ENCODE results near the gene NEO1. TPM values are rescaled to one million over a fixed set of nuclear protein-coding genes. Genes with fewer than 3 reads are reported as not detected.

Gene NEO1
- total and polyA plus RNA-seq, 9 of the 15 experiments (the other 6 are each of a cell fraction or from before 2014, with no cell fraction given): 0.08 to 1.7 (median 0.48) TPM

DNA sequence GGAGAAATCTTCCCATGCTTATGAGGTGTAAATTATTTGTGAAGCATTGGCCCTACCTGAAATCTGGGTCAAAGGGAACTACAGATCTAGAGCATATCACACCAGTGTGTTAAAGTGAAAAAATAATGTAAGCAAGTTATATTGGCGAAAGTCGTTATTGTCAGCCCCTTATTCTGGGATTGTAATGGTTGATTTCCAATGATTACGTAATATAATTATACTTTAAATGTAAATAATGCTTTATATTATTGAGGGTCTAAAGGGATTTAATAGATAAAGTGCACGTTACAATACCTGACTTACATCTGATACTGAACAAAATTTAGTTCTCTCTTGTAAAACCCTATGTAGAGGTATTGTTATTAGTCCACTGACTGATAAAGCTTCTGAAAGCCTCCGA, 101.2 kb downstream of the NEO1 start:
- WGBS (ENCODE audit: insufficient coverage, low coverage, missing lambda C conversion rate): 1% methylated on average over 5 of the region's 5 CpGs

DNA sequence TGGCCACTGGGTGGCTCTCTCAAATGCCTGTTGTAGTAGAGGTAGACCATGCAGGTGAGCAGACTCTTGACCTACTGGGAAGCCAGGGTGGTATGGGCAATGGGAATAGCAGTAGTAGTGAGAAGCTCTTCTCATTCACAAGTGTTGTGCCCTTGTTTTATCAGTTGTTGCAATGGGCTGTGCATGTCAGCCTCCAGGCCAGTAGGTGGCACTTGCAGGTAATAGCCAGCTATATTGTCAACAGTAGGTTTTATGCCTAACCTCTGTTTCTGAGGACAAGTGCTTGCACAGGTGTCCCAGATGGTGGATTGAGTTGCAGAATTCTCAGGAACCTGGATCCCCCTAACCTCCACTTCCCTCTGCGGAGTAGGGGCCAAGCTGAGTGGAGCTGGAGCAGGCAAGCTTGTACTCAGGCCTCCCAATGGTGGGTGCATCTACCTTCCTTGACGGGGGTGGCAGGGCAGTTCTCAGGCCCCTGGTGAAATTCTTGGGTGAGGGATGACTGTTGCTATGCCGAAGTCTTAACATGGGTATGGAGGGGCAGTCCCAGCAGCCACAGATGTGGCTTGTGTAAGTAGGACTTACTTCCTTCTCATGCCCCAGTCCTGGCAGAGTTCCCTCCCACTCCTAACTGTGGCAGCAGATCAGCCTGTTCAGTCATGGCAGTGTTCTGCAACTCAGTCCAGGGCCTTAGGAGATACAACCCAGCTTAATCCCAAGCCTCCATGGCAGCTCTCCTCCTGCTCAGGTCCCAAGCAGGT, 104.3 kb downstream of the NEO1 start:
- 5% methylated on average over 3 of the region's 3 CpGs for WGBS (ENCODE audit: insufficient coverage, low coverage, missing lambda C conversion rate)
- no peak overlapping the region for H3K27ac ChIP-seq (ENCODE audit: extremely low read depth, low read depth, low read length)
- no peaks in the 10 kb centered on the region for H3K79me2 ChIP-seq (ENCODE audit: control insufficient read depth, insufficient read depth, low read length)
- H3K9me3 ChIP-seq (replicated peaks; ENCODE audit: control insufficient read depth, insufficient read depth, low read depth, low read length): 0 out of 2 replicates have a peak, but pooled peaks cover 2% of the 10 kb centered on the region
- H3K4me1 ChIP-seq (replicated peaks in 1 of 2; ENCODE audit: control insufficient read depth in 2 of 2, insufficient read depth in 2 of 2, low read length in 2 of 2): no peaks in the 10 kb centered on the region
- H3K4me3 ChIP-seq: no peak overlapping the region
- H3K36me3 ChIP-seq (ENCODE audit: control insufficient read depth, insufficient read depth, low read length): no peaks in the 10 kb centered on the region
- DNase-seq (ENCODE audit: extremely low read depth in 1 of 4, low spot score in 3 of 4) (no peak), ATAC-seq (no peak), FAIRE-seq (no peak)
- no peak overlapping the region for H3K9ac ChIP-seq (ENCODE audit: insufficient read depth in 1 of 2, low read depth in 2 of 2, low read length in 2 of 2)
- no peaks in the 10 kb centered on the region for H3K9me1 ChIP-seq (ENCODE audit: control insufficient read depth, insufficient read depth, low read length)
- H3K27me3 ChIP-seq (ENCODE audit: control insufficient read depth in 2 of 2, insufficient read depth in 2 of 2, low read length in 2 of 2): no peaks in the 10 kb centered on the region
- ChIA-PET CTCF (ENCODE audit: low intra/inter-chr PET ratio) (no interaction called here), POLR2A (no interaction called here)
- no peak overlapping the region for H3K4me2 ChIP-seq (ENCODE audit: insufficient read depth, low read length)
- BruUV-seq (replicated peaks): no TSS peak
- intact Hi-C loops (cut with micrococcal nuclease): no loop called here
- H2AFZ ChIP-seq (ENCODE audit: low read depth, low read length): no peak overlapping the region
- in situ Hi-C loops (cut with MboI): no loop called here
- no peaks in the 10 kb centered on the region for H4K20me1 ChIP-seq (replicated peaks; ENCODE audit: control insufficient read depth, insufficient read depth, low read length)
- TF ChIP-seq E4F1 (CRISPR knock-in tag; IDR thresholded peaks at IDR 0.05; ENCODE audit: borderline replicate concordance) (no peak), ZBTB49 (CRISPR knock-in tag; IDR thresholded peaks at IDR 0.05; ENCODE audit: borderline replicate concordance) (no peak), RNF2 (IDR thresholded peaks at IDR 0.05) (no peak), MYNN (IDR thresholded peaks at IDR 0.05) (no peak), MYNN (CRISPR knock-in tag; IDR thresholded peaks at IDR 0.05) (no peak), ZNF282 (CRISPR knock-in tag; IDR thresholded peaks at IDR 0.05) (no peak), NFXL1 (CRISPR knock-in tag; IDR thresholded peaks at IDR 0.05) (no peak), ZNF165 (CRISPR knock-in tag; IDR thresholded peaks at IDR 0.05; ENCODE audit: borderline replicate concordance) (no peak)

More for the DNA sequence above, 101.2 kb downstream of the NEO1 start:
- Histone ChIP-seq H3K4me2 (ENCODE audit: insufficient read depth, low read length) (no peak overlapping the region), H4K20me1 (replicated peaks; ENCODE audit: control insufficient read depth, insufficient read depth, low read length) (no peaks in the 10 kb centered on the region), H3K36me3 (ENCODE audit: control insufficient read depth, insufficient read depth, low read length) (no peaks in the 10 kb centered on the region), H3K4me3 (no peak overlapping the region), H3K9me3 (replicated peaks; ENCODE audit: control insufficient read depth, insufficient read depth, low read depth, low read length) (0 out of 2 replicates have a peak, but pooled peaks cover 2% of the 10 kb centered on the region), H3K27ac (ENCODE audit: extremely low read depth, low read depth, low read length) (no peak overlapping the region), H2AFZ (ENCODE audit: low read depth, low read length) (no peak overlapping the region), H3K4me1 (replicated peaks in 1 of 2; ENCODE audit: control insufficient read depth in 2 of 2, insufficient read depth in 2 of 2, low read length in 2 of 2) (no peaks in the 10 kb centered on the region), H3K27me3 (ENCODE audit: control insufficient read depth in 2 of 2, insufficient read depth in 2 of 2, low read length in 2 of 2) (no peaks in the 10 kb centered on the region), H3K9me1 (ENCODE audit: control insufficient read depth, insufficient read depth, low read length) (no peaks in the 10 kb centered on the region), H3K9ac (ENCODE audit: insufficient read depth in 1 of 2, low read depth in 2 of 2, low read length in 2 of 2) (no peak overlapping the region), H3K79me2 (ENCODE audit: control insufficient read depth, insufficient read depth, low read length) (no peaks in the 10 kb centered on the region)
- ChIA-PET CTCF (ENCODE audit: low intra/inter-chr PET ratio) (no interaction called here), POLR2A (no interaction called here)
- no TSS peak for BruUV-seq (replicated peaks)
- intact Hi-C loops (cut with micrococcal nuclease) (no loop called here), in situ Hi-C loops (cut with MboI) (no loop called here)
- FAIRE-seq (no peak), DNase-seq (ENCODE audit: extremely low read depth in 1 of 4, low spot score in 3 of 4) (no peak), ATAC-seq (no peak)
- TF ChIP-seq MBD2 (IDR thresholded peaks at IDR 0.05; ENCODE audit: borderline replicate concordance, low read depth) (no peak), CHD1 (IDR thresholded peaks at IDR 0.05; ENCODE audit: low read length) (no peak), CEBPG (CRISPR knock-in tag; IDR thresholded peaks at IDR 0.05) (no peak), CEBPG (tag; conservative IDR thresholded peaks at IDR 0.05 in 1 of 2, IDR thresholded peaks at IDR 0.05 in 1 of 2) (peak in 1 of 2 experiments; percentile 59; a peak in 2 of 4 replicates), ZNF23 (CRISPR knock-in tag; IDR thresholded peaks at IDR 0.05) (no peak), ZC3H8 (IDR thresholded peaks at IDR 0.05) (no peak), CEBPB (tag; IDR thresholded peaks at IDR 0.05) (peak; percentile 26; the same call in 1 of the 2 replicates)
